Measurements from ENCODE around the gene SGIP1. TPM values are rescaled to one million over a fixed set of nuclear protein-coding genes. Genes with fewer than 3 reads are reported as not detected.
"Not testable (repeated sequence)": the region's sequence is repeated elsewhere in the genome, so short reads cannot be mapped to it uniquely, and the experiment has no call there.

Gene SGIP1
- total RNA-seq, 2 experiments from 2014 or later: not detected

DNA sequence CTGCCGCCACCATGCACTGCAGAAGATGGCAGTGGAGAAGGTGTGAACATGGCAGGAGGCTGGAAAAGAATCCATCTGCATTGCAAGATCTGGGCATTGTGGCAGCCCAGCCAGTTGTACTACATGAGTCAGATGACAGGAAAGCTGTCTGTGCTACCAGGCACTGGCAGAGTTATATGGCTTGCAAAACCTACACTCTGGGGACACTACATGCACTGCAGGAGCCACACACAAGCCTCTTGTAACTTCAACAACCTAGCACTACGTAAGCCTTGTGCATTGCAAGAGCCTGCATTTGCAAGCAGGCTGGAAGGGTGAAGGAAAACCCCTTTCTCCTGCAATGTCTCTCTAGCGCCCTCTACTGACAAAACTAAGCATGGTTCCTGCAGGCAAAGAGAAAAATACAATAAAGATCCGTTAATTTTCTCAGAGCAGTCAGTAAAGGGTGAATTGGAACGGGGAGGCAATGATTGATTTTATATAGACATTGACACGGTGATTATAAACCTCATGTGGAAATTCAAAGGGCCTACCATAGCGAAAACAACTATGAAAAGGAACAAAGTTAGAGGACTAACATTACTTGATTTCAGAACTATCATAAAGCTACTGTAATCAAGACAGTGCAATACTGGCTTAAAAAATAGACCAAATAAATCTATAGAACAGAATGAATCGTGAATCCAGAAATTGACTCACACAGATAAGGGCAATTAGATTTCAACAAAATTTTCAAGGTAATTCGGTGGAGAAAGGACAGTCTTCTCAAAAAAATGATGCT, 192.1 kb downstream of the SGIP1 start:
- peaks cover 13% of the 10 kb centered on the region for H3K4me1 Mint-ChIP-seq
- no peaks in the 10 kb centered on the region for H3K36me3 Mint-ChIP-seq
- peaks cover 3% of the 10 kb centered on the region for H3K9me3 Mint-ChIP-seq
- peaks cover 8% of the 10 kb centered on the region for H3K27me3 Mint-ChIP-seq
- H3K27ac Mint-ChIP-seq: no peak overlapping the region
- DNase-seq: peak; percentile 42
- H3K4me3 Mint-ChIP-seq: no peak overlapping the region

GRCh38 chr1:66728021-66728420, 194.1 kb downstream of the SGIP1 start:
- Mint-ChIP-seq H3K36me3 (no peaks in the 10 kb centered on the region), H3K4me3 (no peak overlapping the region), H3K27me3 (peaks cover 11% of the 10 kb centered on the region), H3K27ac (no peak overlapping the region), H3K4me1 (peaks cover 18% of the 10 kb centered on the region), H3K9me3 (peaks cover 3% of the 10 kb centered on the region)
- no peak for DNase-seq

GRCh38 chr1:66728716-66729115, 194.8 kb downstream of the SGIP1 start:
- H3K4me3 Mint-ChIP-seq, H3K9me3 Mint-ChIP-seq, H3K27ac Mint-ChIP-seq, DNase-seq, H3K36me3 Mint-ChIP-seq: not testable (repeated sequence)
- peaks cover 19% of the 10 kb centered on the region for H3K4me1 Mint-ChIP-seq
- H3K27me3 Mint-ChIP-seq: peaks cover 11% of the 10 kb centered on the region

DNA sequence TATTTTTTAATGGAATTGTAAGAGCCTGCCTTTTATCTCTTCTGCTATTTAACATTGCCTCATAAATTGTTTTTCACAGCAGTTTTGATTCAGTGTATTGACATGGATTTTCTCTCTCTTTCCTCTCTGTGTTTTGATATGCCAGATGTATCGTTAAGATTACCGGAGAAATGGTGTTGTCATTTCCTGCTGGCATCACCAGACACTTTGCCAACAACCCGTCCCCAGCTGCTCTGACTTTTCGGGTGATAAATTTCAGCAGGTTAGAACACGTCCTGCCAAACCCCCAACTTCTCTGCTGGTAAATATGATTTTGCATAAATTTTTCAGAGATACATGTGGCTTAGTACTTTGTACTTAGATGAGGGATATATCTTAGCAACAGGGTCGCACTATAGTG, 195.2 kb downstream of the SGIP1 start:
- peaks cover 11% of the 10 kb centered on the region for H3K27me3 Mint-ChIP-seq
- DNase-seq: no peak
- H3K4me3 Mint-ChIP-seq: peak overlapping the region; percentile 24
- peaks cover 3% of the 10 kb centered on the region for H3K9me3 Mint-ChIP-seq
- H3K36me3 Mint-ChIP-seq: no peaks in the 10 kb centered on the region
- peaks cover 19% of the 10 kb centered on the region for H3K4me1 Mint-ChIP-seq
- H3K27ac Mint-ChIP-seq: no peak overlapping the region

GRCh38 chr1:66729523-66729922, 195.6 kb downstream of the SGIP1 start:
- no peak overlapping the region for H3K27ac Mint-ChIP-seq
- H3K27me3 Mint-ChIP-seq: peaks cover 11% of the 10 kb centered on the region
- H3K4me1 Mint-ChIP-seq: peaks cover 19% of the 10 kb centered on the region
- H3K9me3 Mint-ChIP-seq: peaks cover 3% of the 10 kb centered on the region
- H3K36me3 Mint-ChIP-seq: no peaks in the 10 kb centered on the region
- H3K4me3 Mint-ChIP-seq: no peak overlapping the region
- DNase-seq: no peak

DNA sequence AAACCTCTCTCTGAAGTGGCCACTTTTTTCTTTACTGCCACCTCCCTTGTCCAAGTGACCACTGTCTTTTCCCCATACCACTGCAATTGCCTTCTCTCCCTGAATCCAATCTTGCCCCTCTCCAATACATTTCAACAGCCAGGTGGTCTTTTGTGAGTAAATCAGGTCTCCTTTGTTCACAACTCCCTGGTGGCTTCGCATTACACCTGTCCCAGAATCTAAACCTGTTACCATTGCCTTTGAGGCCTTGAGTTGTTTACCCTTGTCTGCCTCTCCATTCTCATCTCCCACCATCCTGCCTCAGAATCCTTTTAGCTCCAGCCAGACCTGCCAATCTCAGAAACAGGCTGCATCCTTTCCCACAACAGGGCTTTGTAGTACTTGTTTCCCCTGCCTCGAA, 196.5 kb downstream of the SGIP1 start:
- Mint-ChIP-seq H3K27ac (no peak overlapping the region), H3K9me3 (peaks cover 3% of the 10 kb centered on the region), H3K27me3 (peaks cover 11% of the 10 kb centered on the region), H3K36me3 (no peaks in the 10 kb centered on the region), H3K4me3 (no peak overlapping the region), H3K4me1 (peaks cover 19% of the 10 kb centered on the region)
- DNase-seq: no peak

DNA sequence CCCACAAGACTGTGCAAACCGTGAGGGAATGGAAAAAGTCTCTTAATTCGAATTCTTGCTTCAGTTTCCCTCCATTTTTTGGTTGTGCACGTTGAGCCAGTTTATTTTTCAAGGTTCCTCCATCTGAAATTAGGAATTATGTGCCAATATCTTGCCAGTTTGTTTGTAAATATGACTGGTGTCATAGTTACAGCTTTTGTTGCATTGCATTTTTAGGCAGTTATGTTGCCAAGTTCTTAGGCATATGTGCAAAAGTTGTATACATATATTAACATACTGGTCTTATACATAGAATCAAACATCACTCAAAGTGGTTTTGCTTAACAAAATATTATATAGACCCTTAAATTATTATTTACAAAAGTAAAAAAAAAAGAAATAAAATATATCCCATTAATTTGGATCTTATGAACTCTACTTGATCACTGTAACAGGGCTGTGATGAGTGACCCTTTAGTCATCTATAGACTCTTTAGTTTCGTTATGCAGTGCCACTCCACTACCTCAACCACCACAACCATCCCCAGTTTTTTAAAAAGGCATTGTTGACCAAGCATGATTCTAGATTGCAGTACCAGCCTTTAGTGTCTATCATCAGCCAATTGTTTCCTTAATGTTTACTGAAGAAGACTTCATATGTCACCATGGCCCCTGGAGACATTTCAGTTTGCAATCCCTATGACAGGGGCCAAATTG, 197.4 kb downstream of the SGIP1 start:
- no peaks in the 10 kb centered on the region for H3K36me3 Mint-ChIP-seq
- H3K27me3 Mint-ChIP-seq: peaks cover 9% of the 10 kb centered on the region
- peaks cover 16% of the 10 kb centered on the region for H3K4me1 Mint-ChIP-seq
- no peak overlapping the region for H3K4me3 Mint-ChIP-seq
- H3K27ac Mint-ChIP-seq: no peak overlapping the region
- no peak for DNase-seq
- H3K9me3 Mint-ChIP-seq: peaks cover 3% of the 10 kb centered on the region

GRCh38 chr1:66732407-66733166, 198.6 kb downstream of the SGIP1 start:
- peaks cover 16% of the 10 kb centered on the region for H3K4me1 Mint-ChIP-seq
- H3K27ac Mint-ChIP-seq: no peak overlapping the region
- H3K9me3 Mint-ChIP-seq: peaks cover 3% of the 10 kb centered on the region
- no peak for DNase-seq
- H3K27me3 Mint-ChIP-seq: peaks cover 5% of the 10 kb centered on the region
- no peak overlapping the region for H3K4me3 Mint-ChIP-seq
- H3K36me3 Mint-ChIP-seq: no peaks in the 10 kb centered on the region

- H3K27me3 Mint-ChIP-seq: peaks cover 3% of the 10 kb centered on the region
- no peak overlapping the region for H3K27ac Mint-ChIP-seq
- peaks cover 3% of the 10 kb centered on the region for H3K9me3 Mint-ChIP-seq
Observed at GRCh38 chr1:66733348-66734017, 199.5 kb downstream of the SGIP1 start.

DNA sequence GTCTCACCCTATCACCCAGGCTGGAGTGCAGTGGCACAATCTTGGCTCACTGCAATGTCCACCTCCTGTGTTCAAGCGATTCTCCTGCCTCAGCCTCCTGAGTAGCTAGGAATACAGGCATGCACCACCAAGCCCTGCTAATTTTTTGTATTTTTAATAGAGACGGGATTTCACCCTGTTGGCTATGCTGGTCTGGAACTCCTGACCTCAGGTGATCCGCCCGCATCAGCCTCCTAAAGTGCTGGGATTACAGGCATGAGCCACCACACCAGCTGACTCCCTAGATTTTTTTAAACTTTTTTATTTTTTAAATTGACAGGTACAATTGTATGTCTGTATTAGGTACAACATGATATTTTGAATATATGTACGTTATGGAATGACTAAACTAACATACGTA, 200.6 kb downstream of the SGIP1 start:
- not testable (repeated sequence) for DNase-seq, H3K4me3 Mint-ChIP-seq, H3K27ac Mint-ChIP-seq, H3K36me3 Mint-ChIP-seq, H3K9me3 Mint-ChIP-seq, H3K27me3 Mint-ChIP-seq
- H3K4me1 Mint-ChIP-seq: peaks cover 15% of the 10 kb centered on the region

More at GRCh38 chr1:66733348-66734017, 199.5 kb downstream of the SGIP1 start:
- Mint-ChIP-seq H3K4me3 (no peak overlapping the region), H3K36me3 (no peaks in the 10 kb centered on the region), H3K4me1 (peaks cover 16% of the 10 kb centered on the region)
- no peak for DNase-seq

- Mint-ChIP-seq H3K4me3 (no peak overlapping the region), H3K27me3 (no peaks in the 10 kb centered on the region), H3K36me3 (no peaks in the 10 kb centered on the region), H3K4me1 (peaks cover 14% of the 10 kb centered on the region), H3K9me3 (no peaks in the 10 kb centered on the region), H3K27ac (no peak overlapping the region)
- no peak for DNase-seq
Observed at GRCh38 chr1:66737836-66738235, 203.9 kb downstream of the SGIP1 start.

DNA sequence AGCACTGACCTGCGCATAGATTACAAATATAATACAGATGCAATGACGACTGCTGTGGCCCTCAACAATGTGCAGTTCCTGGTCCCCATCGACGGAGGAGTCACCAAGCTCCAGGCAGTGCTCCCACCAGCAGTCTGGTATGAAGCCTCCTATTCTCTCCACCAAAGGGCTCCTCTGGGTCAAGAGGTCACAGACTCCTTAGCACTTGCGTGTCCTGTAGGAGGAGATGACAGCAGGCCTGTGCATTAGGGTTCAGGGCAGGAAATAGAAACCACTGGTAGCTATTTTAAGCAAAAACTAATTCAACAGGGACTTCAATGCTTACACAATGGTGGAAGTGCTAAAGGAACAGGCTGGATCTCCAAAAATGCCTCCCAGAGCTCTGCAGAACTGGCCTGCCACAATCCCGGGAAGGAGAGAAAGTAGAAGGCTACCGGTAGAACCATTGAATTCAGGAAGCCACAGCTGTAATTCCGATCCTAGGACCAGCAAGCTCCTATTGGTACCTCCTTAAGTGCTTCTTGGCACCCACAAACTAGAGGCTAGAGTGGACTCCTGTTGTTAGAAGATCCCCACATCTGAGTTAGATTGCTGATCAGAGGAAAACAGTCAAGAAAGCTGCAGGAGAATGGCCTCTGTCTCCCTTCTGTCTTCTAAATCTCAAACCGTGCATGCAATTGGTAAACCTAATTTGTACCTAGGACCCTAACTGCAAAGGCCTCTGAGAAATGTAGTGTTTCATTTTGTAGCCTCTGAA, 205.6 kb downstream of the SGIP1 start:
- Mint-ChIP-seq H3K9me3 (no peaks in the 10 kb centered on the region), H3K4me1 (peaks cover 11% of the 10 kb centered on the region), H3K27ac (no peak overlapping the region), H3K4me3 (no peak overlapping the region), H3K27me3 (peaks cover 3% of the 10 kb centered on the region), H3K36me3 (no peaks in the 10 kb centered on the region)
- DNase-seq: no peak

DNA sequence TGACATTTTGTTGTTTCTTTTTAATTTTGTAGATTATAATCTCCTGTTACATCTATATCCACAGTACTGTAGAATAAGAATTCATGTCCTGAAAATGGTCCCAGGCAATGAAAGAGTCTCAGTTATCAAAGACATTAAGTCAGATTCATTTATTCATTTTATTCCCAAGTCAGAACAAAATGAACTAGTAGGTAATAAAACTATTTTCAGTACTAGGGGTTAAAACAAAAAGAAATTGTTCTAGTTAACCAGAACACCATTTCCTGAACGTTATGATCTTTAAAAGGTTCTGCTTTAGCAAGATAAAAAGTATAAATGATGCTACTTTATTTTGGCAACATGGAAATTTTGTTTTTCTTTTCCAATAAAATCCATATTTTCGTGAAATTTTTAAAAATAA, 211.5 kb downstream of the SGIP1 start:
- DNase-seq: no peak
- Mint-ChIP-seq H3K27me3 (peaks cover 33% of the 10 kb centered on the region), H3K4me3 (no peak overlapping the region), H3K36me3 (no peaks in the 10 kb centered on the region), H3K4me1 (peaks cover 2% of the 10 kb centered on the region), H3K9me3 (no peaks in the 10 kb centered on the region), H3K27ac (no peak overlapping the region)

GRCh38 chr1:66747501-66747900, 213.5 kb downstream of the SGIP1 start:
- no peak for DNase-seq
- Mint-ChIP-seq H3K9me3 (no peaks in the 10 kb centered on the region), H3K4me3 (no peak overlapping the region), H3K36me3 (no peaks in the 10 kb centered on the region), H3K27ac (no peak overlapping the region), H3K4me1 (peaks cover 9% of the 10 kb centered on the region), H3K27me3 (peaks cover 51% of the 10 kb centered on the region)

All from activated naive CD8-positive, alpha-beta T cell treated with anti-CD3 and anti-CD28 coated beads for 36 hours (primary cell).